ENCODE measurements around the gene RNF187. TPM values are rescaled to one million over a fixed set of nuclear protein-coding genes. Genes with fewer than 3 reads are reported as not detected.

RNF187 gene
- total RNA-seq, 1 donor from 2014 or later: 193 TPM

- H3K36me3 Mint-ChIP-seq (ENCODE audit: low read depth): peaks cover 39% of the 10 kb centered on the region
- TF ChIP-seq CTCF (IDR thresholded peaks at IDR 0.05): no peak
- no peaks in the 10 kb centered on the region for H3K9me3 Mint-ChIP-seq (ENCODE audit: low read depth)
- DNase-seq (ENCODE audit: low spot score): no peak
- H3K27ac Mint-ChIP-seq (ENCODE audit: unreplicated experiment): no peak overlapping the region
- H3K4me3 Mint-ChIP-seq (ENCODE audit: unreplicated experiment): no peak overlapping the region
- no peaks in the 10 kb centered on the region for H3K27me3 Mint-ChIP-seq (ENCODE audit: low read depth)
- H3K4me1 Mint-ChIP-seq (ENCODE audit: low read depth): peaks cover 17% of the 10 kb centered on the region
Observed at GRCh38 chr1:228494391-228494790, 7.2 kb downstream of the RNF187 start.

GRCh38 chr1:228494970-228495853 lies 8.0 kb downstream of the RNF187 start:
- H3K9me3 Mint-ChIP-seq (ENCODE audit: low read depth): no peaks in the 10 kb centered on the region
- H3K27ac Mint-ChIP-seq (ENCODE audit: unreplicated experiment): no peak overlapping the region
- TF ChIP-seq CTCF (IDR thresholded peaks at IDR 0.05): no peak

GRCh38 chr1:228496084-228496483 lies 8.9 kb downstream of the RNF187 start:
- no peak overlapping the region for H3K27ac Mint-ChIP-seq (ENCODE audit: unreplicated experiment)
- peaks cover 29% of the 10 kb centered on the region for H3K36me3 Mint-ChIP-seq (ENCODE audit: low read depth)
- peaks cover 11% of the 10 kb centered on the region for H3K4me1 Mint-ChIP-seq (ENCODE audit: low read depth)
- DNase-seq (ENCODE audit: low spot score): no peak
- H3K9me3 Mint-ChIP-seq (ENCODE audit: low read depth): no peaks in the 10 kb centered on the region
- no peaks in the 10 kb centered on the region for H3K27me3 Mint-ChIP-seq (ENCODE audit: low read depth)
- TF ChIP-seq CTCF (IDR thresholded peaks at IDR 0.05): no peak
- H3K4me3 Mint-ChIP-seq (ENCODE audit: unreplicated experiment): no peak overlapping the region

More at GRCh38 chr1:228494970-228495853, 8.0 kb downstream of the RNF187 start:
- DNase-seq (ENCODE audit: low spot score): no peak
- Mint-ChIP-seq H3K4me1 (ENCODE audit: low read depth) (peaks cover 9% of the 10 kb centered on the region), H3K36me3 (ENCODE audit: low read depth) (peaks cover 35% of the 10 kb centered on the region), H3K4me3 (ENCODE audit: unreplicated experiment) (no peak overlapping the region), H3K27me3 (ENCODE audit: low read depth) (no peaks in the 10 kb centered on the region)

- no peak overlapping the region for H3K4me3 Mint-ChIP-seq (ENCODE audit: unreplicated experiment)
- H3K27me3 Mint-ChIP-seq (ENCODE audit: low read depth): no peaks in the 10 kb centered on the region
- no peak for DNase-seq (ENCODE audit: low spot score)
- TF ChIP-seq CTCF (IDR thresholded peaks at IDR 0.05): no peak
- peaks cover 29% of the 10 kb centered on the region for H3K36me3 Mint-ChIP-seq (ENCODE audit: low read depth)
- H3K9me3 Mint-ChIP-seq (ENCODE audit: low read depth): no peaks in the 10 kb centered on the region
- H3K4me1 Mint-ChIP-seq (ENCODE audit: low read depth): peaks cover 13% of the 10 kb centered on the region
- no peak overlapping the region for H3K27ac Mint-ChIP-seq (ENCODE audit: unreplicated experiment)
Observed at GRCh38 chr1:228496494-228496893, 9.3 kb downstream of the RNF187 start.

- no peak for DNase-seq (ENCODE audit: low spot score)
- Mint-ChIP-seq H3K27me3 (ENCODE audit: low read depth) (no peaks in the 10 kb centered on the region), H3K4me1 (ENCODE audit: low read depth) (peaks cover 11% of the 10 kb centered on the region), H3K4me3 (ENCODE audit: unreplicated experiment) (no peak overlapping the region), H3K27ac (ENCODE audit: unreplicated experiment) (peak overlapping the region; percentile 34), H3K9me3 (ENCODE audit: low read depth) (no peaks in the 10 kb centered on the region), H3K36me3 (ENCODE audit: low read depth) (peaks cover 25% of the 10 kb centered on the region)
- no peak for TF ChIP-seq CTCF (IDR thresholded peaks at IDR 0.05)
Observed at GRCh38 chr1:228497206-228497605, 10.0 kb downstream of the RNF187 start.

Data from chondrocyte (in vitro differentiated cells).